ENCODE measurements around the gene PDE4B.

The PDE4B gene

DNA sequence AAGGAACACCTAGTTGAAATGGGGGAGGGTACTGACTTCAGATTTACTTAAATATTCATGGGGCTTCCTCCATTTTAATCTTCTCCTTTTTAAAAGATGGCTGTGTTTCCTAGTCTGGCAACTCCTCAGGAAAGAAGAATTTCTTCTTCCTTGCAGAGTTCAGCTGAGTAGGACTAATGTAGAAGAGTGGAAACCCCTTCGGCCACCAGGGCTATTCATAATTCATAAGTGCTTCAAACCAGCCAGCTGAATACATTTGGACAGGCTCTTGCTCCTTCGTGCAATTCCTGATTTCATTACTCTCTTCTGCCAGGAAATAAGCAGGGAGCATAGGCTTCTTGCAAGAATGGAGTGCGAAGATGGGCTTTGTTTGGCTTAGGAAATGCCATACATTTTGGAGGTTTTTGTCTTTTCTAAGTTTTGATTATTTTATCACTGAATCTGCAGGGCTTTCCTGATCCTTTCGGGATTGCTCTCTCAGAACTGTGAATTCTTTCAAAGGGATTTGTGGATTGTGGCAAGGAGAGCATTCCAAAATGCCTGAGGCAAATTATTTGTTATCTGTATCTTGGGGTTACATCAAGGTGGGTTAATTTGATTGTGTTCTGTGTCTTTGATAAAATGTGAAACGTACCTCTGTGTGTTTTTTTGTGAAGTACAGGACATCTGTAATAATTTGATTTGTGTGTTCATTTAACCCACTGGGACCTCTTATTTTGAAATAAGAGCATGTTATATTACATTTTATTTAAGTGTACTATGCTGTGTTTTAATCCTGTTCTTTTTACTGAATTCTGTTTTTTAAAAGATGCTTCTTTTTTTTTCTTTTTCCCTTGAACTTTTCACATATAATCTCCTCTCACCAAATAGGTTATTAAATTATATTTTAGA is 561.9 kb downstream of the PDE4B start:
- FAIRE-seq (no peak), DNase-seq (ENCODE audit: low spot score) (no peak)

DNA sequence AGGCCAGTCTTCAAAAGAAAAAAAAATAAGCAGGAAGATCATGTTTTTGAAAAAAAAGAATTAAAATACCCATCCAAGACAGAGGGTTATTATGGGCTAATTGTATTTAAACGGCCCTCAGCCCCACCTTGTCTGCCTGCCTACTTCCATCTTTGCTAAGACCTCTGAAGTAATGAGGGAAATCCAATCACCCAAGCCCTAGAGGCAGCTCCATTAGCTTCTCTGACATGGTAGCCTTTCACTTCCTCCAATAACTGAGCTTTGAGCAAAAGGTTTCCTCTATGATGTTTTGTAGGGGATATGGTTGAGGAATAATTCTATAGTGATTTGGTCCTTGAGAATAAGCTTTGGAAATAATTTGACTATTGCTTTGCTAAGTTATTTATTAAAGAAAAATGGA is 563.1 kb downstream of the PDE4B start:
- DNase-seq (ENCODE audit: low spot score), result no peak
- no peak for FAIRE-seq

DNA sequence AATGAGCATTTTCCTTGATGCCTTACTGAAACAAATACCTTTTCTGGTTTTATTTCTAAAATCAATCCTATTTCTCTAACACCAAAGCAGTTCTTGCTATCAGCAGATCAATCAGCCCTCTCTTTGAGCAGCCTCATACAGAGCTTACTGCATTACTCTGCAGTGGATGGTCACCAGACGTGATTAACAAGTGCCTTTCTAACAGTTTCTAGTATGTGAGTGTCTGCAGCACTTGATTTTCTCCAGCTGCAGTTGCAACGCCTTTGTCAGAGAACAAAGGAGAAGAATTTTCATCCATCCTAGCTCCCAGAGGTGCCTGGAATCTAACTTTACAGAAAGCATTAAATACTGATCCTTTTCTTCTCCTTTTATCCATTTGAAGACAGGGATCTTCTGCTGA is 563.9 kb downstream of the PDE4B start:
- no peak for FAIRE-seq
- DNase-seq (ENCODE audit: low spot score), result no peak

DNA sequence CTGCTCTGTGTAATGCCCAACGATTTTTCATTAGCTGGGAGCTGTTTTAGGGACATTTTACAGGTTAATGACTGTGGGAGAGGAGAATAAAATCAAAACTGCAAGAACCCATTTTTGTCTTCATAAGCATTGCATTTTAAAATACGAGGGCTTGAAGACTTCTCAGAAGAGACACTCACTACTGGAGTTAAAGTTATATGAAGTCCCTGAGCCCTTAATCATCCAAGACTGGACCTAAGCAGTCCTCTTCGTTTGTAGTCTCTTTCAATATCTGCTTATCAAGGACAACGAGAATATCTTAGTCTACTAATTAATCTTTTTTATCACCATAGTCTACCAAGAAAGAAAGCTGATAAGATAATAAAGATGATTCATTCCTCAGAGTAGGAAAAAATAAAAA is 564.3 kb downstream of the PDE4B start:
- FAIRE-seq (no peak), DNase-seq (ENCODE audit: low spot score) (no peak)

DNA sequence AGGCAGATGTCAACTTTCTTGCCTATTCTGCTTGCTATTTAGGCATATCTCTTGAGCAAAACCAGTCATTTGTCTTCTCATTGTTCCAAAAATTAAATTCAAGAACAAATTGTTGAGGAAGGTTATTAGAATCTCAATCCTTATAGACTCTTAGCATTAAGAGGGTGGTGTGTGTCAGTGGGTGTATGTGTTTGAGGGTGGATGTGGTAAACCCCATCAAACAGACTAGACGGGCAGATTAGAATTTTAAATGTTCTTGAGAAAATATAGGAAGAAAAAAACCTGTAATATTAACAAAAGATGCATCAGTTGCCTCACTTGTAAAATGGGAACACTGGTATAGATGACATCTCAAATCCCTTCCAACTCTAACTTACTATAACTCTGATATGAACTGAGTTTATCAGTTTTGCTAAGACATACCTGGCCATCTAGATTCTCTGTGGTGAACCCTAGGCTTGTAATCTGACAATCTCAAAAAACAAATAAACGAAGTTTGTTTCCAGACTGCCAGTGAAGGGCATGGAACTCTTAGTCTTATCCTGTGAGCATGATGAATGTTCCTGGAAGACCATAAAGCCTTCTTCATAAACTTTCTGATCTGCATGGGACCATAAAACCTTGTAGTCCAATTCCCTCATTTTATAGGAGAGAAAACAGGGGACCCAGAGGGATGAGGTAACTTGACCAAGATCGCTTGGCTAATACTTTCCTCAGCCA is 564.9 kb downstream of the PDE4B start:
- DNase-seq (ENCODE audit: low spot score), result no peak
- no peak for FAIRE-seq

DNA sequence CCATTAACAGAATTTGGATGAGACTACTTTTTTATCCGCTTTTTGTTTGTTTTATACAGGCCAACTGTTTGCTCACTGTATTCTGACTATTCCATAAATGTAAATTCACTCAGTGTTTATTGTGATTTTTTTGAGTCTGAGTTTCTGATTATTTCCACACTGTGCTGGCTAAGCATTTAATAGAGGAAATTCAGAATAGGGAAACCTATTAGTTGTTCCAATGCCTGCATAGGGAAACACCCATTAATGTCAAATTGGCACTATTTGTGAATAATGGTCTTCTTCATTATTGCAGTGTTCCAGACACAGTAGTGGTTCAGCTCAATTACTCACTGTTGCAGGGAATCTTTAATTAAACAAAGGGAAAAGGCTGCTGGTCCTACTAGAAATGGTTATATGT is 566.6 kb downstream of the PDE4B start:
- FAIRE-seq (no peak), DNase-seq (ENCODE audit: low spot score) (no peak)

DNA sequence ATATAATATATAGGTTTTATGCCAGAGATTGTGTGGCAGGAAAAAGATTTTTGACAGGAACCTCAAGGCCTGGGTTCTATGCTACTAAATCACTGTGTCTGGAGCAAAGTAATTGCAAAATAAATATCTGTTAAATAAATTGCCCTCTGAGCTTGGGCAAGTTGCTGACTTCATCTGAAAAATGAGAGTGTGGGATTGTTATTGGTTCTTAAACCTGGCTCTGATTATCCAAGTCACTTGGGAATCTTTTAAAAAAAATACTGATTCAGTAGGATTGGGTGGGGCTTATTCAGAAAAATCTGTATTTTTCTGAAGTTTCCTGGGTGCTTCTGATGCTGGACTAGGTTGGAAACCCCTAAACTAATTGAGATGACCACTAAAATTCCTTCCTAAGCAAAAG is 567.1 kb downstream of the PDE4B start:
- DNase-seq (ENCODE audit: low spot score), result no peak
- FAIRE-seq, result no peak

DNA sequence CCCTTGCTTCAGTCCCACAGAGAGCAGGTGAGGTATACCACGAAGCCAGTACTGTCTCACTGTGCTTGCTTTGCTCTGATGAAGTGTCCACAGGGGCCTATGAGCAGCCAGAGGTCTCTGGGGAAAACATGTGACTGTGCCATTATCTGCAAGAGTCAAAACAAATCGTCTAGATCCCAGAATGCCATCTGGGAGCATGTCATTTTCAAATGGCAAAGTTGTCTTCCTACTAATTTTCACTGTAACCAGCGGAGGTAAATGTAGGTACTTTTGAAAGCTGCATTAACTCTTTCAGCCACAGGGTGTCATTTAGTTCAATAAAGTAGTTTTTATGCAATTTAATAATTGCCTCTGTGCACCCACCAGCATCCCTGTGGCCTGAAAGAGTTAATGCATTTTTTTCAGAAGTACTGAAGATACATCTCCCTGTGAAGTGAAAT is 567.6 kb downstream of the PDE4B start:
- DNase-seq (ENCODE audit: low spot score), result no peak
- FAIRE-seq, result no peak

DNA sequence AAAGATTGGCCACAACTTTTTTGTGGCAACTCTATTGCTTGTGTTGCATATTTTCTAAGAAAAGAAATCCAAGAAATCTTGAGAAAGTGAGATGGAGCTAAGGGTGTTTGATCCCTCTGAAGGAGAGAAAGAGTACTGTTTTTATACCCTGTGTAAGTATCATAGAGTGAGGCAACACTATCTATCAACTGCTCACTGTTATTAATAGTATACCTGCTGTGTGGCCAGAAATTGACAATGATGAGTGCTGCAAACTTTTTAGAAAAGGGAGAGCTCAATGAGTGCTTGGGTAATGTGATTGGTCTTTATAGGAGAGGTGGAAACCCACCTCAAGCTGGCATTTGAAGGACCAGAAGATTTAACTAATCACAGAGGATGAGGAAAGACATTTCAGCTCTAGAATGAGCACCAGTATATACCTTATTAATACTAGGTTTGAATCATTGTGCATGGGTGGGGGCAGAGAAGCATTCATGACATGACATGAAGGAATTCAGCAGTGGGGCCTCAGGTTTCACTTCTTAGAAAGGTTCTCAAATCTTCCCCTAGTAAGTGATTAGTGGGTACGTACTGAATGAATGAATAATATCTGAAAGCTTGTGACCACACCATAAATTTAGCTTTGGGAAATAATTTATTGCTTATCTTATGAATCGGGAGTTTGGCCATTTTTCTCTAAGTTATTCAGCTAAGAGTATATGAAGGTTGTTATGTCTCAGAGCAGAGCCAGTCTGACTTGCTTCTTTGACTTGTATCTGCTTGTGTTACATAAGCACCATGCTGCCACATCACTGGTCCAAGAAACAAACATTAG is 572.1 kb downstream of the PDE4B start:
- DNase-seq (ENCODE audit: low spot score) (no peak), FAIRE-seq (no peak)

DNA sequence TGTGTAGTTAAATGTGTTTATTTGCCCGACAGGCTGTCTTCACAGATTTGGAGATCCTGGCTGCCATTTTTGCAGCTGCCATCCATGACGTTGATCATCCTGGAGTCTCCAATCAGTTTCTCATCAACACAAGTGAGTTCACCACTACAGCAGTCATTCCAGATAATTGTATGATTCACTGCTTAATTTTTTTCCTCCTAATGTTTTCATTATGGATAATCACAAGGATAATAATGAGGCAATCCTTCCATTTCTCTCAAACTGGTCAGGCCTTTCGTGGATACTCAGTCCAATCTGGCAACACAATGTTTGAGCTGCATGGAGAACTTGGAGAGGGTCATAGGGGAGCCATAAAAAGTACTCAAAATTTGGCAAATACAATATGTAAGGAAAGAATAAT is 572.9 kb downstream of the PDE4B start:
- DNase-seq (ENCODE audit: low spot score) (no peak), FAIRE-seq (no peak)

DNA sequence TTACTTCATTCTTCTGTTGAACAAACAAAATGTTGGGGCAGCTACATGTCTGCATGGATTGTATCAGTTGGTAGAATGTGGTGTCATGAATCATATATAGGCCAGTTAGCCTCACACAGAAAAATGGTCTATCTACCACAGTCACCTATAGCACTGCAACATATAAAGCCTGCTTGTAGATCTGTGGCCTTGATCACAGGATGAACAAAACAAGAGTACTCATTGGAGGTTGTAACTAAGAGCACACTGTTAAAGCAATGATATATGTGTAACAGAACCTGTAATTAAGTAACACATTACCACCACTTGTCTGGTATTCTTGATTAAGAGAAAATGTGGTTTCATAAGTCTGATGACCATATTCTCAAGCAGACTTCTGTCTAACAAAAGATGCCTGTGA is 573.9 kb downstream of the PDE4B start:
- DNase-seq (ENCODE audit: low spot score) (no peak), FAIRE-seq (no peak)

DNA sequence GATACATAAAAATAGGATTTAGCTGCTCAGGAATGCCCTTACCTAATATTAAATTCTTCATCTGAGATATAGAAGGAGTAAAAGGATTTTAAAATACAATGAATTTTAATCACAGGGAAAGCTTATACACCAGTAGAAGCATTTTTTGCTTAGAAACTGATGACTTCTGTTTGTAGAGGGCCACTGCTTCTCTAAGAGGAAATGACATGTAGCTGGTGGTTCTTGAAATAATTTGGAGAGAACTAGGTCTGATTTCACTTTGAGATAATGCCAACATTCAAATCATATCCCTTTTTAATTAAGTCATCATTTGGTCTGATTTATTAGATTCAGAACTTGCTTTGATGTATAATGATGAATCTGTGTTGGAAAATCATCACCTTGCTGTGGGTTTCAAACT is 574.7 kb downstream of the PDE4B start:
- FAIRE-seq (no peak), DNase-seq (ENCODE audit: low spot score) (no peak)

DNA sequence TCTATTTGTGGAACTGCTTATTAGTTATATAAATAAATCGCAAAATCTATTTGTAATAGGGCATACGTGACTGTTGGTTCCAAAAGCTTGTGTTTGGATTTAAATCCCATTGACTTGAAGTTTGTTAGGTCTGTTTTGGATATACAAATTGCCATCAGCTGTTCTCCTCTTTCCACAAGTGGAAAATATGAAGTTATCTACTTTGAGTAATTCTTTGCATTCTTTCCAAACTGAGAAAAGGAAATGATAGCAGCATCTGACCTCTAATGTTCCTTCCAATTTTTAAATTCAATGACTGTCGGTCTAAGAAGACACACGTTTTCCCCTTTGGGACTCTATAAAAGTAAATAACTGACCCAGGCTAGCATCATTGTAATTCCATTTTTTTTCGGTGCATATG is 575.6 kb downstream of the PDE4B start:
- FAIRE-seq, result no peak
- DNase-seq (ENCODE audit: low spot score), result no peak

DNA sequence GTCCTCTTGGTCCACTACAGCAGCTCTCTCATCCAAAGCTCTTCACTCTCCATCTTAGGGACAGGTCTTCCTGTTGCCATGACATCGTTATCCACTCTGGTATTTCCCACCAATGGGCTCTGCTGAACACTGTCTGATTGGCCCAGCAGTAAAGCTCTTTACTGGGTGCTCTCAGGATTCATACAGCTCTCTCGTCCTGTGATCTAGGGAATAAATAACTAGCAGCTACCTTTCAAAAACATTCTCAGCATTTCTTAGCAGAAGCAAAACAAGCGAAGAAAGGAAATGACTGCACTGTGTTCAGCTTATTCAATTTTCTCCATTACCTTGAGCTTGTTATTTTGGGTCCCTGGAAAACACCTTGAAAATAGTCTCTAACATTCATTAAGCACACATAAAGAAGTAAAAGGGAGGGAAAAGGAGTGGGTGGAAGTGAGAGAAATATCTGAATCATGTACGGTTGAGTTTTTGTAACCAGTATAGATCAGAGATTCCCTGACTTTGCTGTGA is 577.8 kb downstream of the PDE4B start:
- FAIRE-seq, result no peak
- no peak for DNase-seq (ENCODE audit: low spot score)

DNA sequence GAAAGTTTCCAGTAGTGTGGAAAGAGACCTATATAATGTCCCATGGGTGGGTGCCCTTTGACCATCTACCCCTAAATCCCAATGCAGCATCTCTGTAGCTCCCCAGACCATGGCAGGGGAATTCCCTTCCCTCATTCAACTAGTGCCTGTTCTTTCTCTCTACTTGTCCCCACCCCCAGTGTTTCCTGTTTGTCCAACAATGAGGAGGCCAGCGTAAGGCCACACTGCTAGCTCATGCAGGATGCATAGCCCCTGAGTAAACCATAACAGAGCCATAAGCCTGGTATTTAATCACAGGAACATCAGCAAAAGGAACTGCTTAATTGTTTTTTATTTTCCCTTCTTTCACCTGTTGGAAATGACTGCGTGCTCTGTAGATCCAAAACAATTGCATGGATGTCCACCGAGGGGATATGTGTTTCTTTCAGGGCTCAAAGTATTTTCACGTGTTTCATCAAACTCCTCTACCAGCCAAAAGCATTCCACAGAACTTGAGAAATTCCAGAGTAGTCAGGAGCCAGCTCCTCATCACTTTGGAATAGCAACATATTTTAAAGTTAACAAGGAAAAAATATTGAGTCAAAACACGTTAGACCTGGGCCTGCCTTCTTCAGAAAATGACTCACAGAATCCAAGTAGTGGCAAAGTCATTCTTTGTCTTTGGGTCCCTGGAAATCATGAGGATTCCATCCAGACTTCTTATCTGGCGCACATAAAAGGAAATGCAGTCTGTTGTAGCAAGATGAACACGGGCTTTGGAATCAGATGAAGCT is 578.7 kb downstream of the PDE4B start:
- FAIRE-seq (no peak), DNase-seq (ENCODE audit: low spot score) (no peak)

DNA sequence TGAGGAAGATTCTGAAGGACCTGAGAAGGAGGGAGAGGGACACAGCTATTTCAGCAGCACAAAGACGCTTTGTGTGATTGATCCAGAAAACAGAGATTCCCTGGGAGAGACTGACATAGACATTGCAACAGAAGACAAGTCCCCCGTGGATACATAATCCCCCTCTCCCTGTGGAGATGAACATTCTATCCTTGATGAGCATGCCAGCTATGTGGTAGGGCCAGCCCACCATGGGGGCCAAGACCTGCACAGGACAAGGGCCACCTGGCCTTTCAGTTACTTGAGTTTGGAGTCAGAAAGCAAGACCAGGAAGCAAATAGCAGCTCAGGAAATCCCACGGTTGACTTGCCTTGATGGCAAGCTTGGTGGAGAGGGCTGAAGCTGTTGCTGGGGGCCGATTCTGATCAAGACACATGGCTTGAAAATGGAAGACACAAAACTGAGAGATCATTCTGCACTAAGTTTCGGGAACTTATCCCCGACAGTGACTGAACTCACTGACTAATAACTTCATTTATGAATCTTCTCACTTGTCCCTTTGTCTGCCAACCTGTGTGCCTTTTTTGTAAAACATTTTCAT is 579.9 kb downstream of the PDE4B start:
- FAIRE-seq, result no peak
- no peak for DNase-seq (ENCODE audit: low spot score)

DNA sequence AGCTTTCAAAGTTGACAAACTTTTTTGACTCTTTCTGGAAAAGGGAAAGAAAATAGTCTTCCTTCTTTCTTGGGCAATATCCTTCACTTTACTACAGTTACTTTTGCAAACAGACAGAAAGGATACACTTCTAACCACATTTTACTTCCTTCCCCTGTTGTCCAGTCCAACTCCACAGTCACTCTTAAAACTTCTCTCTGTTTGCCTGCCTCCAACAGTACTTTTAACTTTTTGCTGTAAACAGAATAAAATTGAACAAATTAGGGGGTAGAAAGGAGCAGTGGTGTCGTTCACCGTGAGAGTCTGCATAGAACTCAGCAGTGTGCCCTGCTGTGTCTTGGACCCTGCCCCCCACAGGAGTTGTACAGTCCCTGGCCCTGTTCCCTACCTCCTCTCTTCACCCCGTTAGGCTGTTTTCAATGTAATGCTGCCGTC is 580.5 kb downstream of the PDE4B start:
- DNase-seq (ENCODE audit: low spot score), result no peak
- no peak for FAIRE-seq

DNA sequence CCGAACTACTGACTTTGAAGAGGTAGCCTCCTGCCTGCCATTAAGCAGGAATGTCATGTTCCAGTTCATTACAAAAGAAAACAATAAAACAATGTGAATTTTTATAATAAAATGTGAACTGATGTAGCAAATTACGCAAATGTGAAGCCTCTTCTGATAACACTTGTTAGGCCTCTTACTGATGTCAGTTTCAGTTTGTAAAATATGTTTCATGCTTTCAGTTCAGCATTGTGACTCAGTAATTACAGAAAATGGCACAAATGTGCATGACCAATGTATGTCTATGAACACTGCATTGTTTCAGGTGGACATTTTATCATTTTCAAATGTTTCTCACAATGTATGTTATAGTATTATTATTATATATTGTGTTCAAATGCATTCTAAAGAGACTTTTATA is 581.5 kb downstream of the PDE4B start:
- DNase-seq (ENCODE audit: low spot score) (no peak), FAIRE-seq (no peak)

DNA sequence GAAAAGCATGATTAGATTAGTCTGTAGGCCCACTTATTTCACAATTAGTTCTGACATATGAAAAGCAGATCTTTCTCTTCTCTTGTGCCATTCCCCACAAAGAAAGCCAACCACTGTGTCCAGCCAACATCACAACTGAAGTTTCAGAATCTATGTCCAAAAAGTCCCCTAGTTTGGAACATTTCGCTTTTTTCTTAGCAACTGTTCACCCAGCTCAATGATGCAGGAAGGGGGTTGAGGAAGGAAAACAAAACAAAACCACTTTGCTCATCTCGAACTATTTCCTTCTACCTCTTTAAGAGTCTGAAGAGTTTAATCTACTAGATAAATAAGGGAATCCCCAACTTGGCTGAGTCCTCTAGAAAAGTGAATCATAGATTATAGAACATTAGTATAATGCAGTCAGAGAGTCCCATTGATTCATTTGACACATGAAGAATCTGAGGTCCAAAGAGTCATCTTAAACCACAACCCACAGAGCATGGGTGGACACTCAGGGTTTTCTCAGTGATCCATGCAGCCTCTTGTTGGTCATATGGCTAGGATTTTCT is 581.9 kb downstream of the PDE4B start:
- peak; percentile 8 for DNase-seq (ENCODE audit: low spot score)
- FAIRE-seq, result no peak

DNA sequence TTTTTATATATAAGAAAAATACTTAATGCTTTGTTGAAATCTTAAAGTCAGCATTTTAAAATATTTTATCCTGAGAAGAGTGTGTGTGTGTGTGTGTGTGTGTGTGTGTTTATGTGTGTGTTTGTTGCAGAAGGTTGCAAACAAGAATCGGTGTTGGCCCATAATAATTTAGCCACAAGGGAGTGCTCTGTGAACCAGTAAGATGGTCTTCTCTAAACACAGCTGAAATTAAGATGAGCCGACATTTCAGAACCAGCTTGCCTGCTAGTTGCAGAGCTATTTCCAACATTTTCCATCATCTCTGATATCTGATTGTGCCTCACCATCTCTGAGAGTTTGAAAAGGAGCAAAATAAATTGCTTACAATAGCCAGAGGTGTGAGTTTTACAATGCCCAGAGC is 582.4 kb downstream of the PDE4B start:
- DNase-seq (ENCODE audit: low spot score) (no peak), FAIRE-seq (no peak)
